GM19372 (cell line): ENCODE results near the gene C12orf60.
A peak's percentile ranks its signal among the peaks of the same experiment; 100 is the strongest.

Source experiments
- ATAC-seq: cut with Tn5 transposase; IDR thresholded peaks from one replicate; pipeline ENCODE4 v1.9.1; 2021; ENCODE audit warnings: mild to moderate bottlenecking, low read depth, moderate library complexity; ENCODE audit not compliant: unreplicated experiment

Gene C12orf60

DNA sequence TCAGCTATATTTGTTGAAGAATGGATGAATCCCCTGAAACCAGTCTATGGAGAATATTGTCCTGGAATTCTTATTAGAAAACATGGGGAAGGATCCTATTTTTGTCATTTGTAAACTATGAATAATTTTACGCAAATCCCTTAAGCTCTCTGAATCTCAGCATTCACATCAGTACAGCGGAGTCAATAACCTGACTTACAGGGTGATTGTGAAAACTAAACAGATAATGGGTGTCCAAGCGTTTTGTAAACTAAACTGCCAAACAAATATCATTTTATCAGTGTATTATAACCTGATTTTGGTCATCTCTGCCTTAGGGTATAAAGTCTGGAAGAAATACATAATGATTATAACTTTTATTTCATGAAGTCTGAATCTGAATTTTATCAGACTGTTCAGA is 29.9 kb downstream of the C12orf60 start:
- ATAC-seq, result no peak

DNA sequence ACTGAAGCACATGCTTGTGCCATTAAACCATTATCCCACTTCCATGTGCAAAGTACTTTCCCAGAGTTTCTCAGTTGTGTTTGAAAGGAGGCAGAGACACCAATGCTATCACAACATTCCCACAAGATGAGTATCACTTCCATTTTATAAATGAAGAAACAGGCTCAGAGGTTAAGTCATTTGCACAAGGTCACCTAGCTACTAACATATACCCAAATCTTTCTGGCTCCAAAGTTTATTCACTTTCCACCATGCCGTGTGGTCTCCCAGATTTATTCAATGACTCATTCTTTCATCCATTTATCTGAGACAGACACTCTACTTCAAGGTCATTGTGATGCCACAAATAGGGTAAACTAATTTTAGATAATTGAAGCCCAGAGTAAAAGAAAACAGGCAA is 30.5 kb downstream of the C12orf60 start:
- ATAC-seq, result no peak

DNA sequence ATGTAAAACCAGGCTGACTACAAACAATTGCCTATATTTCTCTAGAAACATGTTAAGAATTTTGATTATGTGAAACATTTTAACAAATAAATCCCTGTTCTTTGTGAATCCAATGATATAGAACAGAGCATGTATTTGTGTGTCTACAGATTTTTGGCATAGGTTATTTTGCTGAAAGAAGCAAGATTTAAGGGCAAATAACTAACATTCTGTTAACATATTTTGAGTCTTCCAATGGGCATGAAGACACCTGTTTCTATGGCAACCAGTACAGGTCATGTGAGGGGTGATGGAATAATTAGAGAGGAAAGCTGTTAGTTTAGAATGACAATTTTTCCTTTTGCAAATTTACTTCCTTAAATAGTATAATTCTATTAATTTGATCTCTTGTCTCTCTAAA is 31.0 kb downstream of the C12orf60 start:
- ATAC-seq, result no peak

DNA sequence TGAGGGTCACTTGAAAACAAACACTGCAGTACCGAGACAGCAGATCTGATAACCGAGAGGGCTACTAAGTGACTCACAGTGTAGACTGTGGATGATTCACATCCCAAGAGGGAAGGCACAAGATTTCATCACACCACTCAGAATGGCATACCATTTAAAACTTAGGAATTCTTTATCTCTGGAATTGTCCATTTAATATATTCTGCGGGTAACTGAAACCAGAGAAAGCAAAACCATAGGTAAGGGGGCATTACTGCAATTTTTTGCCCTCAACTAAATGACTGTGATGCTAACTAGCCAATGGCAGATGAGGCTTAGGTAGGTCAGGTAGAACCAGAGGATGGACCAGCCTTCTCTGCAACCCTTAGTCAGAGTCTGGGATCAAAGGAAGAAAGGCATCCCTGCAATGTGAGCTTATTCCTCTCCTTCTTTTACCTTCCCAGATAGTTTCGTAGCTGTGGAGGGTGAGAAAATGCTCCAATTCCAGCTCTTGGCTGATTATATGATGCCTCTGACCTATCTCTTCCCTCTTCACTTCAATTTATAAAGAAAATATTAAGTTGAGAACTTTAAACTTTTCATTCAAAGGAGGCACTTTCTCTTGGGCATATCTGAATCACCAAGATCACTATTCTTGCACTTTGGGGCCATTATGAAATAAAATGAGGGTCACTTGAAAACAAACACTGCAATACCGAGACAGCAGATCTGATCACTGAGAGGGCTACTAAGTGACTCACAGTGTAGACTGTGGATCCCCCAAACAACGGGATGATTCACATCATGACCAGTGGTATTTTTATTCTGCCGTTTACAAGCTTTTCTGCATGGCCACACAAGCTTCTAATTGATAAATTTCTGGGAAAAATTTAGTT is 33.1 kb downstream of the C12orf60 start:
- no peak for ATAC-seq

DNA sequence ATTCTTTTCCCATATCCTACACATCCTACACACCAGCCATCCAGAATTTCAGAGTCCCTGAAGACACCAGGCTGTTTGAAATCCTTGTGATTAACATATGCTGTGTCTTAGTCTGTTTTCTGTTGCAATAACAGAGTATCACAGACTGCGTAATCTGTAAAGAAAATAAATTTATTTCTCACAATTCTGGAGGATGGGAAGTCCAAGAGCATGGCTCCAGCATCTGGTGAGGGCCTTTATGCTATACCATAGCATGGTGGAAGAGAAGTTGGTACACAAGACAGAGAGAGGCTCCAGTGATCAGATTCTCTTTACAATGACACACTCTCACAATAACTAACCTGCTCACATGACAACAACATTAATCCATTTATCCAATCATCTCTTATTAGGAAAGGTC is 35.8 kb downstream of the C12orf60 start:
- no peak for ATAC-seq

DNA sequence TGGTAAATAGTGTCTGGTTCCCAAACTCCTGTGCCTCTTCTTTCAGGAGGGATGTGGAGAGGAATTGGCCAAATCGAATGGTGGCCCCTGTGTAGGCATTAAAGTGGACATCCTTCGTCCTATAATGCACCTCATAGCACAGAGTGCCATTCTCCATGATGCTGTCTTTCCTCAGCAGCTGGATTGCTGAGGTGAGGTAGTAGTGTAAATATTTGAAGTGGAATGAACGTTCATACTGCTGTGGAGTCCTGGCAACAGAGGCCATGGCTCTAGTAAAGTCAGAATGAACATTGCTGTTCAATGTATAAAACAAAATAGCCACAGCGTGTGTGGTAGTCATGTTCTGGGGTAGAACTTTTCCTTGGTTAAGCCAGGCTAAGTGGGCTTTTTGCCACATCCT is 37.1 kb downstream of the C12orf60 start:
- ATAC-seq, result no peak

DNA sequence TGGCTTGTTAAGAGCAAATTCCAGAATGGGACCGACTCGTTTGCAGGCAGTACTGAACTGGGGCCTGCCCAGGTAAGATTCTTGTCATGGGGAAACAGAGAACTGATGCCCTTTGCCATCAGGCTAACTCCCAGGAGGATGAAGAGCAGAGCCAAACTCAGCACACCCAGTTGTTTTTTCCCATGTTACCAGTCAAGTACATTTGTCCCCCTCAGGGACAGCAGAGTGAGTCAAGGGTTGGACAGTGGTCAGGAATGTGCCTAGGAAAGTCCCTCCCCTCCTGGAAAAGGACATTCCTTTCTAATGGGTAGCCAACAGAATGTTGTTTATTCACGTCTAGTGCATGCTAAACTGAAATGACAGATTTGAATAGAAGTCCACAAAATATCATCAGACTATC is 38.3 kb downstream of the C12orf60 start:
- ATAC-seq, result no peak

DNA sequence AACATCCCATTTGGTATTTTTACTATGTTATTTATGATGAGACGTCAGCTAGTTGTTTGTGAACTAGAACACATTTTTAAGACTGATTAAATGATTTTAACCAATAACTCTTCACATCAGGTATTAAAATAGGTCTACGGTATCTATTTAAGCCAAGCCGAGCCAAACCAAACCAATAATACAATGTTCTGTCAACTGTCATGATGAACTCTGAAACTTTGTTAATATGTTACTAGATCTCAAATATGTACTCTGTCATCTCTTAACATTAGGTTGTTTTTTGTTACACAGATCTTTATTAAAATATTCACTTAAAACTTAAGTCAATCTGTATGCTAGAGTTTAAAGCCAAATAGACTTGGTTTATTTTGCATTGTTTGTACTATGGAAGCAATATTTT is 38.8 kb downstream of the C12orf60 start:
- ATAC-seq, result no peak

DNA sequence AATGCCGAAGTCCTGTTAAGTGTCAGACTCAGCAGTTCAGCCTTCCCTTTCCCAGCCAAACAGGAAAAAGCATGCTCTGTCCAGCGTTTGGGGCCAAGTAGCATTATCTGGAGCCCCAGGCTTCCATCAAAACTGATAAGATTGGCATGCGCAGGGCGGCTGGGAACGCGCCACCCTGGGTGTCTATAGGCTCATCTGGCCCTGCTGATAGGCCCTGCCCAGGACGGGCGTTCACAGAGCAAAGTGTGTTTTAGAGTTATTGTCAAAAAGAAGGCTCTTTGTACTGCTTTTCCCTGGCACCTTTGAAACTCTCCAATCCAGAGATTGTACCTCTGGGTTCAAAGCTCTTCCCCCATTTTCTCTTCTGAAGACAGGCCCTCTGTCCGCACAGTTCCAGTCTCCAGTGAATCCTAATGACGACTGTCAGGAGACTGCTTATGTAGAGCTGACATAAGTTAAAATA is 40.0 kb downstream of the C12orf60 start, which contains the start of gene ART4:
Gene ART4 (minus strand): TSS at position 102 of the 463 bp plus-strand sequence. CDS start 413 bp downstream, outside the sequence.
- ATAC-seq, result no peak

DNA sequence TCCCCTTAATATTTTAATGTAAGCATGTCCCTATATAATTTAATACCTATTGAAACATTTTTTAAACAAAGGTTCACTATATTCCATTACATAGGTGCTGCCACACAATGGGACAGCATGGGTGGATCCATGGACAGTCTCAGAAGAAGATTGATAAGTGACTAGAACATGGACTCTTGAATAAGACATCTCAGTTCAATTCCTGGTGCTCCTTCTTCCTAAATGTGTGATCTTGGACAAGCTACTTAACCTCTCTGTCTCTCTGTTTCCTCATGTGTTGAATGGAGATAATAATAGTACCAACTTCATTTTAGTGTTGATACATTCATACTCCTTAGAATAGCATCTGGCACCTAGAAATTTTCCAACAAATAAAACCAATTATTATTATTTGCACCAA is 40.9 kb downstream of the C12orf60 start:
- ATAC-seq, result no peak

DNA sequence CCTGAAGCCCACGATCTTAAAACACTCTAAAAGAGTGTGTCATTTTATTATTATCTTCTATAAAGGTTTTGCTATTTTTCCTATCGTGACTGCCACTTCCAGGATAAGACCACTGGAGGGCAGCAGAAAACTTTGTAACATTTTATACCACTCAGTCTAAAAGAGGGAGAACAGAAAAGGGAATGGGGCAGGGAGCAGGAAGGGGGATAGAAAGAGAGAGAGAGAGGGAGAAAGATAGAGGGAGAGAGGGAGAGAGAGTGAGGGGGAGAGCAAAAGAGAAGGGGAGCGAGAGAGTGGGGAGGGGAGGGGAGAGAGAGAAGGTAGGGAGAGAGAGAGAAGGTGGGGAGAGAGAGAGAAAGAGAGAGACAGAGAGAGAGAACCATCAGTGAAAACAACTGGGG is 41.9 kb downstream of the C12orf60 start:
- no peak for ATAC-seq

DNA sequence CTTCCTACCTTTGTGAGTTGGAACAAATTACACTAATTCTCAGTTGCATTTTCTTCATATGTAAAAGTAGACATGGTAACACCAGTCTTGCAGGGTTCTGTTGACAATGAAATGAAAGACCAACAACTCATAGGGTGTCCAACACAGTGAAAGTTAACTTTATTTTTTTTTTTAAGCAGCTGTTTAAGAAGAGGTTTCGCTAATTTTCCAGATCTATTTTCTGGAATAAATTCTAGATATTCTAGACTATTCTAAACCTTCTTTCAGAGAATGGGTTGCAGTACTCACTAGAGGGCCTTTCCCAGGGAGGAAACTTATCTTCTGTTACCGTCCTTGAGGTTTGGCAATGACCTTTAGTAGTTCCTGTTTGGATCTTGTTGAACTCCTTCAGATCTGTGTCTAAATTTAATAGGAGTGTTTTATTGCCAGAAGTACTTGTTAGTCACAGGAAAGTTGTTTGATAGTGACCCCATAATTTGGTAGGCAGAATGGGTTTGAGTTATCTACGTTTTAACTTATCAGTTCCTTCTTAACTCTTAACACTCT is 42.6 kb downstream of the C12orf60 start:
- ATAC-seq, result no peak

DNA sequence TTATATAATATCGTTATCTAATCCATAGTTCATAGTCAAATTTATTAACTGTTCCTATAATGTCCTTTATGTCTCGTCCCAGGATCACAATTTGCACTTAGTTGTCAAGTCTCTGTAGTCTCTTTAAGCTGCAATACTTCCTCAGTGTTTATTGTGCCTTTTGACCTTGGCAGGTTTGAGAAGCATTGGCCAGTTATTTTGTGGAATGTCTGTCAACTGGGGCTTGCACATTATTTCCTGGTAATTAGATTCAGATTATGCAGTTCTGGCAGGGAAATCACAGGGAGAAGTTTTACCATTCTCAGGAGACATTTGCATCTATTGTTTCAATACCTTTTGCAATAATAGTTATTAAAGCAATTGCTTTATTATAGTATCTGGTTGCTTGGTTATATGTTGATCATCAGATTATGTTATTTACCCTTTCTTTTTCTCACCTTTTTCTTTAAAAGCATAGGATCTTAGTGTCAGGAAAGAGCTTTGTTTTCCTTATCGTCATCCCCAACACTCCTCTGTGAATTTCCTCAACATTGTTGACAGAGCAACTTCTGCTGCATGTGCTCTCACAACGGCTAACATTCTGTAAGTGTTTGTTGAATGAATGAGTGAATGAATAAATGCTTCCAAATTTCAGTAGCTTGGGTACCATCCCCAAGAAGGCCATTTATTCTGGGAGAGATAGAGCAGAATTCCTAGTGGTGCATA is 43.6 kb downstream of the C12orf60 start:
- no peak for ATAC-seq

DNA sequence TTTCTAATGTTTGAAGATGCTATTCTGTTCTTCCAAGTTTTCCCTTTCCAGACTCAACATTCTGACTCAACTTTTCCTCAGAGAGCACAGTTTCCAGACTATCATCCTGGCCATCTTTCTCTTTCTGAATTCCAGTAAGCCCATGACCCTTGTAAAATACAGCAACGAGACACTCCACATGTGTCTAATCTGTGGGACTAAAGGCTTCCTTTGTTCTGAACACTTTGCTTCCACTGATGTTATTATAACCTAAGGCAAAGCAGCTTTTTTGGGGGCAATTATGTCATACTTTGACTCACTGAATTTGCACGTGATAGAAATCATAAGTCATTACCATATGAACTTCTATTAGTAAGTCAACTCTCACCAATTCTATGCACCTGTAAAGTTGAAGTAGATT is 46.2 kb downstream of the C12orf60 start:
- no peak for ATAC-seq

DNA sequence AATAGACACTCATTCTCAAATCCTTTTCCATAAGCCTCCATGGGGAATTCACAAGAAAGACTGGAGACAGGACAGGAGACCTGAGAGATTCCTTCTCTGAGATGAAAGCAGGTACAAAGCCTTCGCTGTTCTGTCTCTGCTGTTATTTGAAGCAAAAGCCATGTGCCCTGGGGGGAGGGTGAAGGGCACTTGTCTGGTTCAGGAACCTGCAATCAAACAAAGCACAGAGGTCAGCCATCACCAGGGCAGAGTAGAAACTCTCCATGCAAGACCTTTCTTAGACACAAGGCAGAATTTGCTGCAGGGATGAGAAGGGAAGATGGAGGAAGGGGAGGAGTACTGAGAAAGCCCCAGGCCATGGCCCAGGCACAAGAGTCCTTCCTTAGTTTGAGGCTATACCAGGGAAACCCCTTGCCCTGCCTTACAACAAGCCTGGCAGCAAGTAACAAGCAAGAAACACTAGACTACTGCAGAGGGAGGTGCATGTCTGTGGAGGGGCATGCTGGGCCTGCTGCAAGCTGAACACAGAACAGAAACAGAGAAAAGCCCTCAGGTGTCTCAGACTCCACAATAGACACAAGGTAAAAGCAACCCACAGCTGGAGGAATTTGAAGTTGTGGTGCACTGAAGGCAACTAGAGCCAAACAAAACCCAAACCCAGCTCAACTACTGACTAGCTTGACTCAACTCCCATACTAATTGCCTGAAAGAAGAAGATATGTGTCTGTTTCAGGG is 47.6 kb downstream of the C12orf60 start:
- ATAC-seq, result peak; percentile 54

DNA sequence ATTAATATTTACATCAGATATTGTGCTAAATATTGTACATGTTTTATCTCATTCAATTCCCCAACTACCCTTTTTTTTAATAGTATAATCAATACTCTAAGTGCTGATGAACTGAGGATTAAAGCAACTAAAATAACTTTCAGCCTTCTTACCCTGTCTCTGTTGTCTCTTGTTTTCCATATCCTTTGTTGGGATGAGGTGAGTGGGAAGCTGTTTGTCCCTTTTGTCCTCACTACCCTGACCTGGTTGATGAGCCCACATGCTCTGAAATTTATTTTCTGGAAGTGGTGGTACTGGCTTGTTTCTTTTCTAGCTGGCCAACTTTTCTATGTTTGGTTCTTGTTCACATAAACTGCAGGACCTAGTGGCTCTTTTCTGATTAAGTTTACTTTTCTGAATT is 49.4 kb downstream of the C12orf60 start:
- ATAC-seq, result no peak

DNA sequence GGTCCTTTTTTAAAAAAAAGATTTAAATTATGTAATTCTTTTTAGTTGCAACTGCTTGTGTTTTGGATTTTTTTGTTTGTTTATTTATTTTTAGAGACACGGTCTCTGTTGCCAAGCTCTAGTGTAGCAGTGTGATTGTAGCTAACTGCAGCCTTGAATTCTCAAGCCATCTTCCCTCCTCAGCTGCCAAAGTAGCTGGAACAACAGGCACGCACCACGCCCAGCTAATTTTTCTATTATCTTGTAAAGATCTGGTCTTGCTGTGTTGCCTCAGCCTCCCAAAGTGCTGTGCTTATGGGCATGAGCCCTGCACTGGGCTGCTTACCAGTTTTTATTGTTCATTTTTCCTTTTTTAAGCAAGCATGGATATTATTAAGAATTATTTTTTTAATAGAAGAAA is 50.5 kb downstream of the C12orf60 start:
- ATAC-seq, result no peak

DNA sequence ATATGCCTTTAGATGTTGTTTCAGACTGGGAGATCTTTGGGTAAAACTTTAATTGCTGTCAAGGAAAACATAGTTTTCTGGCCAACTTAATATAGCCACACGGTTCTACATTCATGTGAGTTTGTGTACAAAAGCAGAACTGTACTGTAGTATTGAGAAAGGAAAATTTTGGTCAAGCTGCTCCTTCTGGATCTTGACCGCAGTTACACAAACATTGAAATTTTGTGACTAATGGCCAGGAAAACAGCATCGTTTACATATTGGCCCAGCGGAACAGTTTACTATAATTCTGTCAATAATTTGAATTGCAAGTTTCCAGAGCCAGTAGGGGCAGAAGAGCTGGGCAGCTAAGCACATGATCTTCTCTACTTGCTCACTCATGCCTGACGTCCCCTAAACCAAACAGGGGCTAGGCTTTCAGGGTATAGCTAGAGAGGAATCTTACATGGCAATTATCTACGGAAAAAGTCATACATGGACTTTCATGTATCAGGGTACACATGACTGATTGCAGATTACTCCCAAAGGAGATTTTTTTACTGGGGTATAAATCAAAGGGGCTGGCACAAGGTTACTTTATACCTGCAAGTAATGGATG is 51.2 kb downstream of the C12orf60 start:
- no peak for ATAC-seq

DNA sequence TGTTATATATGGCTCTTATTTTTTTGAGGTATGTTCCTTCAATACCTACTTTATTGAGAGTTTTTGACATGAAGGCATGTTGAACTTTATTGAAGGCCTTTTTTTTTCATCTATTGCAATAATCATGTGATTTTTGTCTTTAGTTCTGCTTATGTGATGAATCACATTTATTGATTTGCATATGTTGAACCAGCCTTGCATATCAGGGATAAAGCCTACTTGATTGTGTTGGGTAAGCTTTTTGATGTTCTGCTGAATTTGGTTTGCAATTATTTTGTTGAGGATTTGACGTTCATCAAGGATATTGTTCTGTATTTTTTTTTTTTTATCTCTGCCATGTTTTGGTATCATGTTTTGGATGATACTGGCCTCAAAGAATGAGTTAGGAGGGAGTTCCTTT is 55.0 kb downstream of the C12orf60 start:
- no peak for ATAC-seq

DNA sequence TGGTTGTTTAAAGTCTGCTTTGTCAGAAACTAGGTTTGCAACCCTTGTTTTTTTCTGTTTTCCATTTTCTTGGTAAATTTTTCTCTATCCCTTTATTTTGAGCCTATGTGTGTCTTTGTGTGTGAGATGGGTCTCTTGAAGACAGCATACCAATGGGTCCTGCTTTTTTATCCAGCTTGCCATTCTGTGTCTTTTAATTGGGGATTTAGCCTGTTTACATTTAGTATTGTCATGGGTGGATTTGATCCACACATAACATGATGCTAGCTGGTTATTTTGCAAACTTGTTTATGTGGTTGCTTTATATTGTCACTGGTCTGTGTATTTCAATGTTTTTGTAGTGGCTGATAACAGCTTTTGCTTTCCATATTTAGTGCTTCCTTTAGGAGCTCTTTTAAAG is 57.0 kb downstream of the C12orf60 start:
- ATAC-seq, result no peak
